Peyer's patch (tissue), 4 donors: ENCODE data around the gene CHKB. TPM values are rescaled to one million over a fixed set of nuclear protein-coding genes. Genes with fewer than 3 reads are reported as not detected.

ENCODE experiments used
- DNase-seq, 3 donors: peaks; one replicate each; pipeline ENCODE4 v3.0.0-alpha.2; 2017 to 2019
- H3K27ac ChIP-seq, 4 donors: fragments of 200-600 bp; sonication (generic); one replicate each; pipeline ENCODE4 v1.5.1; 2016 to 2019
- H3K27me3 ChIP-seq, 2 donors: fragments of 200-600 bp; sonication (generic); one replicate each; pipeline ENCODE4 v1.5.1; 2019
- H3K36me3 ChIP-seq, 3 donors: fragments of 200-600 bp; sonication (generic); one replicate each; pipeline ENCODE4 v1.5.1; 2016 to 2019
- H3K4me1 ChIP-seq, 4 donors: fragments of 200-600 bp; sonication (generic); one replicate each; pipeline ENCODE4 v1.5.1; 2016 to 2019
- H3K4me3 ChIP-seq, 4 donors: fragments of 200-600 bp; sonication (generic); 1 replicate in 3 of 4; 2 replicates in 1 of 4; pipeline ENCODE4 v1.5.1; 2016 to 2019; ENCODE audit warnings: mild to moderate bottlenecking in 1 of 4
- H3K9me3 ChIP-seq, 4 donors: fragments of 200-600 bp; sonication (generic); one replicate each; pipeline ENCODE4 v1.5.1; 2016 to 2019; ENCODE audit warnings: mild to moderate bottlenecking in 1 of 4
- CTCF ChIP-seq, 6 experiments: fragments of 450-650 bp in 4 of 6; fragments of 200-600 bp in 2 of 6; sonication (generic) in 1 of 6; IDR thresholded peaks; one replicate each; pipeline ENCODE4 v1.5.1; 2017 to 2019; ENCODE audit warnings: antibody characterized with exemption in 6 of 6, mild to moderate bottlenecking in 3 of 6, moderate library complexity in 1 of 6
- POLR2A ChIP-seq, 2 donors: fragments of 450-650 bp; IDR thresholded peaks; one replicate each; pipeline ENCODE4 v1.5.1; 2017; ENCODE audit warnings: antibody characterized with exemption in 2 of 2, mild to moderate bottlenecking in 2 of 2, moderate library complexity in 2 of 2
- total RNA-seq, 4 donors: library from RNA; depleted of rRNA; stranded (reverse); fragments of >200 nt; gene quantifications; one replicate each; pipeline ENCODE4 v1.1.0, GENCODE V29; 2016

The CHKB gene
- total RNA-seq, 4 donors from 2014 or later: 111 to 278 (median 156) TPM

- Histone ChIP-seq H3K36me3 (no peaks in the 10 kb centered on the region), H3K27ac (peak overlapping the region in 3 of 4 donors; percentile 62 to 87 (median 81)), H3K4me3 (peak overlapping the region in 2 of 4 donors; percentile 12 to 21), H3K4me1 (peaks cover 0 to 19% (median 2%) of the 10 kb centered on the region in 4 donors), H3K27me3 (no peaks in the 10 kb centered on the region), H3K9me3 (no peaks in the 10 kb centered on the region)
- TF ChIP-seq CTCF (IDR thresholded peaks at IDR 0.05) (peak in 3 of 6 experiments; percentile 26 to 42 (median 41)), POLR2A (IDR thresholded peaks at IDR 0.05) (peak; percentile 54 to 61)
- DNase-seq: peak in 2 of 3 donors; percentile 90
Observed at GRCh38 chr22:50613291-50613981, 30.8 kb upstream of the CHKB start.

DNA sequence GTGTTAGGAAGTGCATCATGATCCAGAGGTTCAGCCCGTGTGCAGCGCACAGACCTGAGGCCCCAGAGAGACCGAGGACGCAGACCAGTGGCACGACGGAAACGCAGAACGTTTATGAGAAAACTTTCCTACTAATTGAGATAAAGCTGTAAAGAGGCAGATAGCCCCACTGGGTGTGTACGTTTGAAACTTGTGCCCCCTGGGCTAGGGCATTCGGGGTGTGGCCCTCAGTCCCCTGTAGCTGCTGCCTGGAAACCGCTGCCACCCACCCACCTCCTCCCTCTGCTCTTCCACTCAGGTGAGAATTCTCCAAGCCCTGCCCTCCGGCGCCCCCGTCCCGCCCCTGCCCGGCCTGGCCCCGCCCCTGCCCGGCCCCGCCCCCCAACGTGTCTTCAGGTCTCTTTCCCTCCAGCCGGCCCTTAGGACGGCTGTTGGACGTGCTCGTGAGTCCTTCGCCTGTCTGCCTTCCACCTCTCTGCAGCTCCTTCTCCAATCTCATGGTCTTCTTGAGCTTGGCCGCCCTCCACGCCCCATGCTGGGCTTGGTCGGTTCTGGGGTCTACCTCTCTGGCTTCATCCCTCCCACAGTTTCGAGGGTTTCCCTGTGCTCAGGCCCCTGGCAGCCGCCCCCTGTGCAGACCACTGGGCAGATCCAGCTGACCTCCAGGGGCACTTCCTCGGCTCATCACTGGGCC is 30.0 kb upstream of the CHKB start:
- TF ChIP-seq POLR2A (IDR thresholded peaks at IDR 0.05) (no peak), CTCF (IDR thresholded peaks at IDR 0.05) (no peak)
- peak overlapping the region in 3 of 4 donors; percentile 62 to 87 (median 81) for H3K27ac ChIP-seq
- DNase-seq: peak in 2 of 3 donors; percentile 59 to 84
- H3K36me3 ChIP-seq: no peaks in the 10 kb centered on the region
- no peaks in the 10 kb centered on the region for H3K9me3 ChIP-seq
- H3K4me1 ChIP-seq: peaks cover 0 to 19% (median 2%) of the 10 kb centered on the region in 4 donors
- no peak overlapping the region for H3K4me3 ChIP-seq
- no peaks in the 10 kb centered on the region for H3K27me3 ChIP-seq

DNA sequence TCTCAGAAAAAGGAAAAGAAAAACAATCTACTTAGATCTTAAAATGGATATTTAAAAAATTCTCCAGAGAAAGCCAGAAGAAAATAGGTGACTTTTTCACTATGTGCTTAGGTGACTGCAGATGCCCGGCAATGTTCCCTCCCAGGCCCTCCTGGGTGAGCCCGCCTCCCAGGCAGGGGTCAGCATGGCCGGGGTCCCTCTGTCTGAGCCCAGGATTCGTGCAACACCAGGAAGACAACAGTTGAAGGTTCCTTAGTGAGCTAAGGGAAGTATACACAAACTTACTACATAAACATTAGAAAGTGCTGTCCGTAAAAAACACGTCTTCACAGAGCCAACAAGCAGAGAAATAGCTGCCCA is 29.5 kb upstream of the CHKB start:
- no peak overlapping the region for H3K4me3 ChIP-seq
- TF ChIP-seq POLR2A (IDR thresholded peaks at IDR 0.05) (no peak), CTCF (IDR thresholded peaks at IDR 0.05) (no peak)
- no peaks in the 10 kb centered on the region for H3K9me3 ChIP-seq
- H3K4me1 ChIP-seq: peaks cover 0 to 19% (median 2%) of the 10 kb centered on the region in 4 donors
- no peaks in the 10 kb centered on the region for H3K27me3 ChIP-seq
- DNase-seq: no peak
- H3K36me3 ChIP-seq: no peaks in the 10 kb centered on the region
- H3K27ac ChIP-seq: no peak overlapping the region

DNA sequence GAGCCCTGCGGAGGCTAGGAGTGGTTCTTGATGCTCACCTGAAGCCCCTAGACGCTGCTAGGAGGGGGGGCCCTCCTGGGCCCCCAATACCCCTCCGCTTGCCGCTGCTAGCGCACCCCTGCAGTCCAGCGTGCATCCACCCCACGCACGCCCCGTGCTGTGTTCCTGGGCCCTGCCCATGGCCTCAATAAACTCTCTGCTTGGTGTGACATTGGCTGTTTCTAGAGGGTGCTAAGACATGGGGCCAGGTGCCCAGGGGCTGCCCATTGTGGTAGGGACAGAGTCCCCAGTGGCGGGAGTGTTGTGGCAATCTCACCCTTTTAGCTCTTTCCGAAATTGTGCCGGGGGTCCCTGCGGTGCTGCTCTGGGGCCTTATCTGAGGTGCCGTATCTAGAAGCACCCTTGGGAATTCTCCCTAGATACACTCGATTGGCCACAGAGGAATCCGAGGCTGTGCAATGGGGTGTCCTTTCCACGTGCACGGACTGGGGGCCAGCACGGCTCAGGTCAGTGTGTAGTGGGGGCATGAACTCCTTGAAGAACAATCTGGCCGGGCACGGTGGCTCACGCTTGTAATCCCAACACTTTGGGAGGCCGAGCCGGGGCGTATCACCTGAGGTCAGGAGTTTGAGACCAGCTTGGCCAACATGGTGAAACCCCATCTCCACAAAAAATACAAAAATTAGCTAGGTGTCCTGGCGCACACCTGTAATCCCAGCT is 28.9 kb upstream of the CHKB start:
- H3K4me1 ChIP-seq: peaks cover 0 to 19% (median 2%) of the 10 kb centered on the region in 4 donors
- H3K27ac ChIP-seq: no peak overlapping the region
- TF ChIP-seq CTCF (IDR thresholded peaks at IDR 0.05) (no peak), POLR2A (IDR thresholded peaks at IDR 0.05) (no peak)
- no peaks in the 10 kb centered on the region for H3K36me3 ChIP-seq
- no peaks in the 10 kb centered on the region for H3K9me3 ChIP-seq
- no peaks in the 10 kb centered on the region for H3K27me3 ChIP-seq
- no peak overlapping the region for H3K4me3 ChIP-seq
- DNase-seq: peak in 1 of 3 donors; percentile 42

GRCh38 chr22:50610581-50610980 is 27.9 kb upstream of the CHKB start:
- no peak for DNase-seq
- no peaks in the 10 kb centered on the region for H3K27me3 ChIP-seq
- no peak for TF ChIP-seq CTCF (IDR thresholded peaks at IDR 0.05)
- no peak for TF ChIP-seq POLR2A (IDR thresholded peaks at IDR 0.05)

More at GRCh38 chr22:50610581-50610980, 27.9 kb upstream of the CHKB start:
- H3K27ac ChIP-seq: no peak overlapping the region
- no peak overlapping the region for H3K4me3 ChIP-seq
- peaks cover 0 to 19% (median 2%) of the 10 kb centered on the region in 4 donors for H3K4me1 ChIP-seq
- no peaks in the 10 kb centered on the region for H3K36me3 ChIP-seq
- H3K9me3 ChIP-seq: no peaks in the 10 kb centered on the region
